HG03460 (cell line): ENCODE results near the gene PLEKHO2.

Source experiments
- ATAC-seq: cut with Tn5 transposase; IDR thresholded peaks from one replicate; pipeline ENCODE4 v1.9.1; 2021; ENCODE audit not compliant: unreplicated experiment

The PLEKHO2 gene

DNA sequence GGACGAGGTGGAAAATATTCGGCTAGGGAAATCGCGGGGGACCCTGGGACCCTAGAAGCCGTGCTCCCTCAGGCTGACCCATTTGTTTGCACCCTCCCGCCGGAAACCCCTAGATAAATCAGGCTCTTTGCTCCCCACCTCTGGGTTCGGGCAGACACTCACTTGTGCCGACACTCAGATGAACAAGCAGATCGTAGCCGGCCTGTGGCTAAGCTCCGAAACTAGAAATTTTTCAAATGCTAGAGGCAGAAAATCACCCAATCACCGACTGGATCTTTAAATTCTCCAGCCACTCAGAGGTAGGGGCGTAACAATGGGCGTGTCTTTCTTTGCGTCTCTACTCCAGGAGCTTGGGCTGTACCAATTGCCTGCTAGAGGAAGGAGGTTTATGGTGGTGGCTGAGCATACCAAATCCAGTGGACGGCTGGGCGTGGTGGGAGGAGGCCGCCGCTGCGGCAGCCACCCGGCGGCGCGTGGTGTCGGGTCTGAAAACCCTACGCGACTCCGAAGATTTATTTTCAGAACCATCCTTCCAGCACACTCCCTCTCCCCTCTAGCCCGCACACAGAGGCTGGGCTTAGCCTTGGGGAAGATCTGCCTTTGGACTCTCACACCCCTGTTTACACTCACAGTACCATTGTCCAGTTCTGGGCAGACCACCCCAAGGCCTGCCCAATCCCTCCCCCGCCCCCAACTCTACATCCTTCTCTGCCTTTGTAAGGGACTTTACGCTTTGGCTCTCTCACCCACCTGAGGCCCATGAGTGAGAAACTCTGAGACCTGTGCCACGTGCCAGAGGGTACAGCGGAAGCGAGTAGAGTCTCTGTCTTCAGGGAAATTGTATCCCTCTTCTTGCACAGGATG, 16.1 kb upstream of the PLEKHO2 start, which contains the start of gene PIF1:
PIF1 (minus strand) TSS at position 217 of the 864 bp plus-strand sequence. CDS start 1,312 bp downstream, outside the sequence.
- peak; percentile 85 for ATAC-seq

DNA sequence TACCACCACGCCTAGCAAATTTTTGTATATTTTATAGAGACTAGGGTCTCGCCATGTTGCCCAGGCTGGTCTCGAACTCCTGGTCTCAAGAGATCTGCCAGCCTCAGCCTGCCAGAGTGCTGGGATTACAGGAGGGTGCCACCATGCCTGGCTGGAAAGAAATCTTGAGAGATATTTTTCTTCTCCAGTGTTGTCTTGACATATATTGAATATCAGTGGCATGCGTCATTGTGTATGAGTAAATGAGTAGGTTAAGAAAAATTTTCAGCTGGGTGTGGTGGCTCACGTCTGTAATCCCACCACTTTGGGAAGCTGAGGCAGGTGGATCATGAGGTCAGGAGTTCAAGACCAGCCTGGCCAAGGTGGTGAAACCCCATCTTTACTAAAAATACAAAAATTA, 12.7 kb upstream of the PLEKHO2 start:
- no peak for ATAC-seq

DNA sequence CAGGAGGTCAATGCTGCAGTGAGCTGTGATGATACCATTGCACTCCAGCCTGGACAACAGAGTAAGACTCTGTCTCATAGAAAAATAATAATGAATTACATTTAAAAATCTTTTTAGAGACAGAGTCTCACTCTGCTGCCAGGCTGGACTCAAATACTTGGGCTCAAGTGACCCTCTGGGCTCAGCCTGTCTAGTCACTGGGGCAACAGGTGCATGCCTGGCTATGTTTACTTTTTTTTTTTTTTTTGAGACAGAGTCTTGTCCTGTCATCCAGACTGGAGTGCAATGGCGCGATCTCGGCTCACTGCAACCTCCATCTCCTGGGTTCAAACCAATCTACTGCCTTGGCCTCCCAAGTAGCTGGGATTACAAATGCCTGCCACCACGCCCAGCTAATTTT, 8.0 kb upstream of the PLEKHO2 start:
- ATAC-seq: no peak

DNA sequence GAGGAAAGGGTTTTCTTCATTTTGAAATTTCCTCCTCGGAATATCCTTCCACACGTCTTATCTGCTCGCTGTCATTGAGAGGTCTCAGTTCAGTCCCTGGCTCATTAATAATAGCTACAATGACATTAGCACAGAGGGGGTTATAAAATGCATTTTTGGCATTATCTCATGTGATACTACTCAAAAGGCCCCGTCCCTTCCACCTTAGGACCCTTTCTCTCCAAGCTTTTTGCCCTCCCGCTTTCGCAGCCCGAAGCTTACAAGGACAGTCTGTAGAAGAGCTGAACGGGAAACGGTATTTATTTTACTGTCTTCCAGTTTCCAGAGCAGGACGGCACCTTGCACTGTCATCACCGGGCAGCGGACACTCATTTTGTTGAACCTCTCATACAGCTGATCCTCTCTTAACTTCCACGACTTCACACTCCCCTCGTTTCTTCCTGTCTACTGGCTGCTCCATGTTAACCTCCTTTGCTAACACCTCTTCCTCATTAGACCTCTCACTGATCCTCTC, 5.6 kb upstream of the PLEKHO2 start:
- ATAC-seq: no peak

DNA sequence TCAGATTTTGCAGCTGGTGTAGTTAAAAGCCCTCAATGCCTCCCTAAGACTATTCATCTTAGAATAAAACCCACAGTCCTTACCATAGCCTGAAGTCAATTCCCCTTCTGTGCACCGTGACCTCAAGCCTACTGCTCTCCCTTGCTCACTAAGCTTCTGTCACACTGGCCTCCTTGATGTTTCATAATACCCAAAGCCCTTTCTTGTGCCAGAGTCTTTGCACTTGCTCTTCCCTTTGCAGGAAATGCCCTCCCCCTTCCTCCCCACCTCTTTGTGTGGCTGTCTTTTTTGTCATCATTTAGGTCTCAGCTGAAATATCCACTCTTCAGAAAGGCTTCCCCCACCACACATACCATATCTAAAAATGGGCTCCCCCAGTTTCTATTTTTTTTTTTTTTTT, 4.2 kb upstream of the PLEKHO2 start:
- no peak for ATAC-seq

DNA sequence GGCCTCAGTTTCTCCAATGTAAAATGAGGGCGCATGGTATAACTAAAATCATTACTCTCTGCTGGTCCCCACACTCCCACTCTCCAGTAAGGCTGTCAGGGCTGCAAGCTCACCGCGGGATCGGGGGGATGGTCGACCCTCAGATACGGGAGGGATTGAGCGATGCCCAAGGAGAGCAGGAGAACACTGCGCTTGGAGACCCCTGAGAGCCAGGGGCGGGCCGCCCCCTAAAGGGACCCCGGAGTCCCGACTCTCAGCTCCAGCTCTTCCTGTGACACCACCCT, 713 bp upstream of the PLEKHO2 start:
- no peak for ATAC-seq

DNA sequence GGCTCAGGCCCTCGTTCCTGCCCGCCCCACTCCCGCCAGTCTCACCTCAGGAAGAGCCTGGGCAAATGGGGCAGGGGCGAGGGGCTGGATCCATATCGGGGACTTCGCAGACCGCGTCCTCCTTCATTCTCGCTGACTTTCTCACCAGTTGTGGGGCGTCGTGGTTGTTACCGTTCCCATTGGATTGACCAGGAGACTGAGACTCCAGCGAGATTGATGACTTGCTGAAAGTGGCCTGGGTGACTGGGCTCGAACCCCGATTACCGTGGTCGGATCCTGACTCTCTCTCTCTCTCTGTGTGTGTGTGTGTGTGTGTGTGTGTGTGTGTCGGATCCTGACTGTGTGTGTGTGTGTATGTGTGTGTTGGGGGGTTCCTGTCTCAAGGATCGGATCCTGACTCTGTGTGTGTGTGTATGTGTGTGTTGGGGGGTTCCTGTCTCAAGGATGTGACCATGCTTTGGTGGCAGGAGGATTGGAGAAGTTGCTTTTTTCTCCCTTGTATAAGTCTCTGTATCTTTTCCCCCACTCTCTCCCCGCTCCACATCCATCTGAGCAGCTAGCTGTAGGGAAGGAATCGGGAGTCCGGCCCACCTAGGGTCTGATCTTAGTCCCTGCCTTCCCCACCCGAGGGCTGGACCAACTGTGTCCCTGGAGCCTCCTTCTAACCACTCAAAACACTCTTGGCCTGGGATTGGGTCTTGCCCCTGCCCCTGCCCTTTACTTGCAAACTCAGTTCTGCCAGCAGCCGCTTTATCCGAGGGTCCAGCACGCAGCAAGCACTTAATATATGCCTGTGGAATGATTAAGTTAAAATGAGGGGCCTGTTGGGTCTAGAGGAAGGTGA, 603 bp downstream of the PLEKHO2 start:
- ATAC-seq: peak; percentile 4

DNA sequence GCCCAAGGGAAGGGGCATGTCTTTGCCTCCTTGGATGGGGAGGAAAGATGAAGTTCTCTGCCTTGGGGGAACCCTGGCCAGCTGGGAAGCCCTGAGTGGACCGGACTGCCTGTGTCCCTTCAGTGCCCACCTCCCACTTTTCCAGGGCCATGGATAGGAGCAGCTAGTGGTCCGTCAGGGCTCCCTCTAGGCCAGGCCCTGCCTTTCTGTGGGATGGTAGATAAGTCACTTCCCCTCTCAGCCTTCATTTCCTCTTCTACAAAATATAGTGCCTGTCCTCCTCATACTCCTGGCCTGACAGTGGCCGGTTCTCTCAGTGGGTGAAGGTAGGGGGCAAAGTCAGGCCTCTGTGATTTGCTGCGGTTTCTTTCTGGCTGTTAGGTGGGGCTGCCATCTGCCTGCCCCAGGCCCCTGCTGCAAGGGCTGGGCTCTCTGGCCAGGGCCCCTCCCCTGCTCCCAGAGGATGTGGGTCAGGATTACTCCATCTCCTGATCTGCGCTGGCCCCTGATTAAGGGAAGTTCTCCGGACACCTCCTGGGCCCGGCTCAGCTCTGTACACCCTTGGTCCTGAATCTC, 1.4 kb downstream of the PLEKHO2 start:
- no peak for ATAC-seq

DNA sequence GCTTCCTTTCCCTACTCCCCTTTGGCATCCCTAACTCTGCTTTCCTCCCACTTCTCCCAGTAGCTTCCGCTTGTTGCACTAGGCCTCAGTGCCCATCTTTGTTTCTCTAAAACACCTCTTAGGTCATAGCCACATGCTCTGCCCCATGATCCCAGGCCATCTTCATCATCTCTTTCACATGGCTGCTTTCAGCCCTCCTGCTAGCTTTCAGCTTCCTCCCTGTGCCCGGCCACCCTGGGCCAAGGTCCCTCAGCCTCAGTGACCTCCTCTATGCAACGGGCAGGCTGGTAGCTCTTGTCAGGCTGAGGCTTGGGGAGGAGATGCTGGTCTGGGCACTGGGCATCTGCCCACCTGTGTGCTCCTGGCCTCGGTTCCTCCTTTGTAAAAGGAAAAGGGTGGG, 2.3 kb downstream of the PLEKHO2 start:
- no peak for ATAC-seq

DNA sequence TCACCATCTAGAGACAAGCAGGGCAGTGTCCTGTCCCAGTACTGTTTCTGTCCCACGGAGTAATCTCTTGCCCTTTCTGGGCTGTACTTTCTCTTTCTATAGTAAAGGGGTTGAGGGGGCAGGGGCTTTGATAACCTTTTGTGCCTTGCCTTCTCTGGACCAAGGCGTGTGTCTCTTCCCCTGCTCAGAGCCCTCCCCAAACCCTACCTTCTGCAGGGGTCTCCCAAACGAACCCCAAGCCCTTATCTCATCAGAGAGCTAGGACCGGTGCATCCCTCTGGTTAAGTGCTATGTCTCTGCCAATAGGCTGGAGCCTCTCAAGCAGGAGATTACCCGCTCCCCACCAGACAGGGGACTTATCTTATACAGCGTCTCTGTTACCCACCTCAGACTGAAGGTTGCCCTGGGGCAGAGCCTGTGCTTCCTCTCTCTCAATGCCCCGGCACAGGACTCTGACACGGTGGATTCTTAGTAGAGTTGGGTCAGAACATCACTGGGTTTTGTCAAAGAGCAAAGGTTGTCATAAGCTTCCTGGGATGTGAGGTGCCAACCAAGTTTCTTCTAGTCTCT, 2.9 kb downstream of the PLEKHO2 start:
- ATAC-seq: no peak

DNA sequence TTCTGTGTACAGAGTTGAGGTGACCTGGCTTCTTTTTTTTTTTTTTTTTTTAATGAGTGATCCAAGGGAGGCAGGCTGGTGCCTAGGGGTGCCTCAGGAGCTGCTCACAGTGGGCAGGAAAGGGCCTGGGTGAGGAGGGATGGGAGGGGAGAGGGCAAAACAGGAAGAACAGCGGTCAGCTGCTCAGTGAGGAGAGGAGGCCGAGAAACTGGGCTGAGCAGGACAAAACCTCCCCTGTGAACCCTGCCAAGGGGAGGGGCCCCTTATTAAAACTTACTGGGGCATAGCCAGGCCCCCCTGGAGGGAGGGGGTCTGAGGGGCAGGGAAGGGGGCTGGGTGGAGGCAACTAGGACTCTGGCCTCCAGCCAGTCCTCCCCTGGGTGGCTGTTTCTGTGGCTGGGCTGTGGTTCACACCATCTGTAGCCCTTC, 3.5 kb downstream of the PLEKHO2 start:
- no peak for ATAC-seq

DNA sequence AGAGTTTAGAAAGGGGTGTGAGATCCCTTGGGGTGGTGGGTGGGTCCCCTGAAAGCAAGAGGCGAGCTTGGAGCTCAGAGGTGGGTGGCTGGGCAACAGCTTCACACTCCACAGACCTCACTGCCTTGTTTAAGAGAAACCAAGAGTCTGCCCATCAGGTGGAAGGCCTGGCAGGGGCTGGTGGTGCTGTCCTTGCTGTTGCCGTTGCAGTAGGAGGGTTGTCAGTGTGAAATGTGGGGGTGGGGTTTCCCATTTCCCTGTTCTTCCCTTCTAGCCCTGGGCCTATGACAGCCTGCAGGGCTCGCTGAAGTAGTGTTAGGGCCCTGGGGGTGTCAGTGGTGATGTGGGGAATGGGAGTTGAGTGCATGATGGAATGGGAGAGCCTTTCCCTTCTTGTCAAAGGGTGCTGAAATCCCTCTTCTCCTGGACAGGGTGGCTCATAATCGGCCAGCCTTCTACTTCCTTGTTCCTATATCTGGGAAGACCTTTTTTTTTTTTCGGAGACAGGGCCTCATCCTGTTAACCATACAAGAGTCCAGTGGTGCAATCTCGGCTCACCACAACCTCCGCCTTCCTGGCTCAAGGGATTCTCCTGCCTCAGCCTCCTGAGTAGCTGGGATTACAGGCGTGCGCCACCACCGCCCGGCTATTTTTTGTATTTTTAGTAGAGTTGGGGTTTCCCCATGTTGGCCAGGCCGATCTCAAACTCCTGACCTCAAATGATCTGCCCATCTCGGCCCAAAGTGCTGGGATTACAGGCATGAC, 4.3 kb downstream of the PLEKHO2 start:
- ATAC-seq: no peak

DNA sequence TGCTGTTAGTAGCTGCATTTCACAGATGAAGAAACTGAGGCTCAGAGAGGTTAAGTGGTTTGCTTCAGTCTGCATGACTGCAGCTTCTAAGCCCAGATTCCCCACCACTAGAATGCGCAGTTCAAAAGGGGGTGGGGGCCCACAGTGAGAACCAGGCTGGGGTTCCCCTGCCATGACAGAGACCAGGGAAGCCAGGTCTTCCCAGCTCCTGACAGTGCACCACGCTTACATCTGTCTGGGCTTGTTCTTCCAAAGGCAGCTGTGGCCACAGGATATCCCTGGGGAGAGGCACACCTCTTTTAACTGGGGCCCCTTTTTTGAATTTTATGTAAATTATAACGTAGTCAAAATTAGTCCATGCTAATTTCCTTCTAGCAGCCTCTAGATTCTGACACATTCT, 5.3 kb downstream of the PLEKHO2 start:
- ATAC-seq: no peak

DNA sequence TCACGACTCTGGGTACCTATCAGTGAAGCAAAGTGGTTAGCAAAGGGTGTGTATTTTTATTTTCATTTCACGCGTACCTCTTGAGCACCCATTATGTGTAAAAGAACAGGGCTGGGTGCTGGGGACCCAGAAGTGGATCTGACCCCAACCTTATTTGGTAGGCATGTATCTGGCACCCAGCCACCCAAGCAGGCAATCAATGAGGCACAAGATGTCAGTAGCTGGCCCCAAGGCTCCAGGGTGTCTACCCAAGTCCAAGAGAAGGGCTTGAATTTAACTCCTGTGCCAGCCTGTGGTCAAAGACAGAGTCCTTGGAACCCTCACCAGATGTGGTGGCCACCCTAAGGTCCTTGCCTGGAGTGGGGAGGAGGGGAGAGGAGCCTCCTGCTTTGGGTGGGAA, 5.7 kb downstream of the PLEKHO2 start:
- no peak for ATAC-seq

DNA sequence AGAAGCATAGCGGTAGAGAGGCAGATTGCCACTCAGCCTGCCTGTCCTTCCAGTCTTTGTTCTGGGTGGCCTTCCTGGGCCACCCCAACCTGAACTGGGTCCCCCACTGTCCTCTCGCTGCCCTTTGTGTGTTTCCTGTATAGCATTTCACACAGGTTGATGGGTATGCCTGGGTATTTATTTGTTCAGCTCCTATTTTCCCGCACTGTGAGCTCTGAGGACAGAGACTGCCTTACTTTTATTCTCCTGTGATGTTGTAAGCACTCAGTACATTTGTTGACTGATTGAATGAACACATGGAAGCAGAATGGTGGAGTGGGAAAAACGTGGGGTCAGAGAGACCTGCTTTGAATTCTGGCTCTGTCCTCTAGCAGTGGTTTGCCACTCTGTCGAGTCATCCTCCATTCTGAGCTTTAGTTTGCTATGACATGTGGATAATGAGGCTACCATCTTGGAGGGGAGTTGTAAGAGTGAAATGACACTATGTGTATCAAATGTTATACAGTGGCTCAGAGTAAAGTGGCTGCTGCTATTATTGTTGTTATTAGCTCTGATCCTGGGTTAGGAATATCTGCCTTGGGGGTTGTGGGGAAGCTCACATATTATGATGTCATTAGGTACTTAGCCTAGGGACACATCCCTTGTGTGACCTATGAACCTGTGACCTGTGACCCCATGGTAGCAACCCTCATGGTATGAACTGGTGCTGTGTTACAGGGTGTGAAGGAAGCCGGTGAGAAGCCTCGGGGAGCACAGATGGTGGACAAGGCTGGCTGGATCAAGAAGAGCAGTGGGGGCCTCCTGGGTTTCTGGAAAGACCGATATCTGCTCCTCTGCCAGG, 6.4 kb downstream of the PLEKHO2 start:
- no peak for ATAC-seq

DNA sequence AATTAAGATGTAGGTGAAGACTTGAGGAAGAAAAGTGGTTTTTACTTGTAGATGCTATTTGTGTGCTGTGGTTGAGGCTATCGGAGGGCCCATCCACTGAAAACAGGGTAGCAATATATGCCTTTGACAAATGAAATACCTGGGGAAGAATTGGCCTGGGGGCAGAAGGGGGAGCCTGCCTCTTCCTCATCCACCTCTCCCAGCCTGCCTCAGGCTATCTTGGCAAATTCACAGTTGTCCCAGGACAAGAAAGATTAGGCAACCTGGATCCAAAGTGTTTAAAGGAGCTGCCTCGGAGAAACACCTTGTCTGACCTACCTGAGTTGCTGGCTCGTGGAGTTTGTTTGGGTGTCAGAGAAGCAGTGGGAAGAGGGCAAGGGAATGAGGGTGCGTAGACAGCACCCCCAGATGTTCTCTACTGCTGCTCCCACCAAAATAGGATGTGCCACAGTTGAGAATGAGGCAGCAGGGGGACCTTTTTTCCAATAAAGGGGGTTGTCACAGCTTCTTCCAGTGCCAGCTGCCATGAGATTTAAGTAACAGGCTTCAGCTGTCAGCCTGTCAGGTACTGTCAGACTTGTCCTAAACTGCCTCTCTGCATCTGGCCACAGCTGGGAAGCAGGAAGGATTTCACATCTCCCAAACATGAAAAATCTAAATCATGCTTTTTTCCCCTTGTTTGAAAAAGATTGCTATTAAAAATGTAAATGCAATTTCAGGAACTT, 9.2 kb downstream of the PLEKHO2 start:
- ATAC-seq: no peak

DNA sequence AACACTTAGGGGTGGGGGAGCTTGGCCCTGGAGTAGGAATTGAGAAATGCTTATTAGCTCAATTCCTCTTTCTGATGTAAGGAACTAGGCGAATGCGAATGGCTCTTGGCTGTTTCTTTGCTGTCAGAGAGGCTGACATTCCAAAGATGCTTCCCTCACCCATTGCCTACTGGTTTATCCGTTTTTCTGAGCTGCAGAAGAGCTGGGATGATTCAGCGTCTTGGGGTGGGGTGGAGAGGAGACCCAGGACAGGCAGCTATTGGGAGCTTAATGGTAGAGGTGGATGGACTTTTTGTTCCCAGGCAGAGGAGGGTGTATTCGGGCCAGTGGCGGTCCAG, 9.8 kb downstream of the PLEKHO2 start:
- no peak for ATAC-seq

DNA sequence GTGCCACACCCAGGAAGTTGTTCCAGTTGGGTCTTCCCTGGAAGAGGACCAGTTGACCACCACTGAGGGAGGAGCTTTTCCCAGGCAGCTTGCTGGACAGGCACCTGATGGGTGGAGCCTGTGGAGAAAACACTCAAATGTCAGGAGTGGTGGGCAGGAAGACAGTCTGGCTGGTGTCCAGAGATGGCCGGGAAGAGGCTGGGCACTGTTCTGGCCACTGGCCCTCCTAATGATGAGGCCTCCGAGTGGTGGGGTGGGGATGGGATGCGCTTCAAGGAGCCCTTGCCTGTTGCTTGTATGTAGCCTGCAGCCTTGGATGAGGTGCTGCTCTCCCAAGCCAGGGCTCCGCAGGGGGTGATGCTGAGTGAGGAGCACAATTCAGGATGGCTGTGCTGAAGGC, 12.3 kb downstream of the PLEKHO2 start:
- no peak for ATAC-seq

DNA sequence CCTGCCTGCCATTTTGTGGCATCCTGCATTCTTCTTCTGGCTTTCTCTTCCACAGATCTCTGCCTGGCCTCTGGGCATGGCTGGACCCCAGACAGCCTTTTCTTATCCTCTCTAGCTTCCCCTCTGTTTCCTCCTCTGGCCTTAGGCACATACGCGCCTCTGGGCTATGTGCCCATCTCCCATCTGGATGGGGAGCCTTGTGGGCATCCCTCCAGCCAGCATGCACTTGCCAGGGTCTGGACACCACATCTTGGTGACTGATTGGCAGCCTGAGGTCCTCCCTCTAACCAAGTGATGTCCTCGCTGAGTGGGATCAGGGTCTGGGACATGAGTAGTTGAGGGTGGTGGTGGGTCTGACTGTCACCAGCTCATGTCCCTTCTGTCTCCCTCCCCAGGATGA, 12.8 kb downstream of the PLEKHO2 start:
- ATAC-seq: no peak
